HG02973 (cell line): ENCODE measurements around the gene EFCAB10.

Source experiments
- ATAC-seq: cut with Tn5 transposase; IDR thresholded peaks from one replicate; pipeline ENCODE4 v1.9.1; 2021; ENCODE audit warnings: moderate library complexity; ENCODE audit not compliant: unreplicated experiment

EFCAB10 gene, protein sequence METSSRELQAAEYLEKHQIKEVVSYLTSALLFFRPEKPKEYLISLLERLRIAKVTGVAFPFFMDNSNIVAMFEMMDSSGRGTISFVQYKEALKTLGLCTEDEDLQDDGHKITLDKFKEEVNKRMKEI

DNA sequence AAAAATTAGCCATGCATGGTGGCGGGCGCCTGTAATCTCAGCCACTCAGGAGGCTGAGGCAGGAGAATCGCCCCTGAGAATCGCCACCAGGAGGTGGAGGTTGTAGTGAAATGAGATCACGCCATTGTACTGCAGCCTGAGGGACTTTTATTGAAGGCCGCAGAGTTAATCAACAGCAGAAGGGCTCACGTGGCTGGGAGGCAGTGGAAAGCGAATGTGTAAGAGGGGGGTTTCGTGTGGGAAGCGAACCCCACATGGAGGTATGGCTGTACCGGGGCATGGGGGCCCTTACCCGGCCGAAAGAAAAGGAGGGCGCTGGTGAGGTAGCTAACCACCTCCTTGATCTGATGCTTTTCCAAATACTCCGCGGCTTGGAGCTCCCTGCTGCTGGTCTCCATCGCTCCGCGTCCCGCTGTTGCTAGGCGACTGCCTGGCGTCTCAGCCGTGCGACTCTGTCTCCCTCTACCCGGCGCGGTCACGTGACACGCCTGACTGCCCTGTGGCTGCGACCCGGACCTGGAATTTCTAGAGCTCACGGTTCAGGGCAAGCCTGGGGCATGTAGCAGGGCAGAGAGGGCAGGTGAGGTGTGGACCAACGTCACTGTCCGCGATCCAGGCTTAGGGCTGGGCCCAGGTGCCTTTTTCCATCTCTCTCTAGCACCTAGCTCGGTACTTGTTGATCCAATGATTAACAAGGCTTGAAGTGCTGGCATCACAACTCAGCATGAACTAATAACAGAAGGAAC lies at the start of gene EFCAB10:
Gene EFCAB10 (minus strand): TSS at position 428 of the 746 bp plus-strand sequence. CDS start 30 bp downstream, at position 398.
- ATAC-seq, result peak; percentile 64

DNA sequence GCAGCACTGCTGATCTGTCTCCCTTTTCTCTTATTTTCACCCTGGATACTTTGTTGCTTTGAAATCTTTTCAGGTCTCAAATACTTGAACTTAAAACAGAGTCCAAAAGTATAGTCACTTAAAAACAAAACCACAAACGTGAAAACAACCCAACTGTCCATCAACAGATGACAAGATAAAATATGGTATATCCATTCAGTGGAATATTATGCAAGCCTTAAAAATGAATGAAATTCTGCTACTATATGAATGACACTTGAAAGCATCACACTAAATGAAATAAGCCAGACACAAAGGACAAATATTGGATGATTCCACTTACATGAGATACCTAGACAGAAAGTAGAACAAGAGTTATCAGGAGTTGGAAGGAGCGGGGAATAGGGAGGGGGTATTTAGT lies 44.7 kb upstream of the EFCAB10 start:
- ATAC-seq, result no peak

DNA sequence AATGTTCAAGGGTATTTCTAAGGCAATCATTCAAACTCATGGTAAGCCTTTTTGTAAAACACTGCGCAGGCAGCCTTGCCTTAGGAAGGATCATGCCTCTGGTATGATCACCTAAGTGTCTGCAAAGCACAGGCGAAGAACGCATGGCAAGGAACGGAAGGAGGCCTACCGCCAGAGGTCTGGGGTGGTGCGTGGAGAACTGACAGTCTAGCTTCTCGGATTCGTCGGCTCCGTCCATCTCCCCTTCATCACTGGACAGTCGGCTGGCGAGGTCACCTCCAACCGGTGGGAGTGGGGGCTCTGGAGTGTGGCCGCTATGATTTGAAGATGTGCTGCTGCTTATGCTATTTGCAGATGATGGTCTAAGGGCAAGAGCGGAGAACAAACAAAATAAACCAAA lies 42.6 kb upstream of the EFCAB10 start:
- ATAC-seq, result no peak

DNA sequence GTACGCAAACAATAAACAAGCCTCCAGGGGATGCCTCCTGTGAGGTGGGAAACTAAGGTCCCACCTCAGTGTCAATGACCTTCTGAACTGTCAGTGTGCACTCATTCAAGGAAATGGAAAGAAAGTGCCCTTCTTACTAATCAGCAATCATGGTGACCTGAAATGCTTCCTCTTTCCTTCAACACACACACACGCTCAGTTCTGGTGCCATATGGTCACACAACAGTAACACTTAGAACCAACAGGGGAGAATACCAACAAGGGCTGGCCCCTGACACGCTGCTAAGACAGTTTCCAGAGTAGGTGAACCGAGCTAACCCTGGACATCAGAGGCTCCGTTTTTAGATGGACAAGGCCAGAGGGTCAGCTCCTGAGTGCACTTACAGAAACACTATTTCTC lies 42.1 kb upstream of the EFCAB10 start:
- ATAC-seq, result no peak

DNA sequence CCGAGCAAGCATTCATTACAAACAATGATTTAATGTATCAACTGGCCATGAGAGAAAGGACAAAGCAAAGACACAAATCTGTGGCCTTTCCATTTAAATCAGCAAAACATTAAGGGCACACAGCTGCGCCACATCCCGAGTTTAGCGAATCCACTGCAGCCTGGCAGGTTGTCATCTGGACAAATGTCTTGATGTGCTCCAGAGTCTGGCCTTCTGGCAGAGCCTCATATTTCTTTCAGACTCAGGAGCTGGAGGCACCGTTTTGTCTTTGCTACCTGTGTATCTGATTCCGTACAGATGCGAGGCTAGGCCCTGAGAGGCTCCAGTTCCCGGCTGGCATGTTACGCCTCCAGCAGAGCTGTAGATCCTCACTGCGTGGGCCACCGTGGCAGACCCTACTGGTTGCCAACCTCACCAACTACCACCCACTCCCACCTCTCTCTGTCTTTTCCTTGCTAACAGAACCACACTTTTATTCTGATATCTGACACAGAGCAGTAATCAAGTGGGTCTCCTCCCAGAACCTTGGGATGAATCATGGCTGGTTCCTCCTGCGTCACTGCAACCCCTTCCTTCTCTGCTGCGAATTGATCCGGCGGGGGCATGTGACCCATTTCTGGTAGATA lies 40.9 kb upstream of the EFCAB10 start:
- ATAC-seq, result no peak

DNA sequence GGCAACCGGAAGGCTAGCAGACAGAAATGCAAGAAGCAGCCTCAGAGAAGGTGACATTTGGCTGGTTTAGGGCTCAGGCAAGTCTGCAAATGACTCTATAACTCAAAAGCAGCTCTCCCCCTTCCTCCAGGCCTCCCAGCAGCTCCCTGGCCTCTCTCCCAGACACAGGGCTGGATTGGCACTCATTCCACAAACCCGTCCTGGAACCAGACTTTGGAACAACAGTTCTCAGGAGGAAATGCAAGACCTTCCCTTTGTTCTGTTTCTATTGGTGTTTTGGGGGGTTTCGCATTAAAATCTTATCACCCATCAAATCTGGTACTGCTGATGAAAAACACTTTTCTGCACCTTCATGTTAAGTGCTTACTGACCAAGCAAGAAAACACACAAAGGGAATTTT lies 40.3 kb upstream of the EFCAB10 start:
- ATAC-seq, result no peak

DNA sequence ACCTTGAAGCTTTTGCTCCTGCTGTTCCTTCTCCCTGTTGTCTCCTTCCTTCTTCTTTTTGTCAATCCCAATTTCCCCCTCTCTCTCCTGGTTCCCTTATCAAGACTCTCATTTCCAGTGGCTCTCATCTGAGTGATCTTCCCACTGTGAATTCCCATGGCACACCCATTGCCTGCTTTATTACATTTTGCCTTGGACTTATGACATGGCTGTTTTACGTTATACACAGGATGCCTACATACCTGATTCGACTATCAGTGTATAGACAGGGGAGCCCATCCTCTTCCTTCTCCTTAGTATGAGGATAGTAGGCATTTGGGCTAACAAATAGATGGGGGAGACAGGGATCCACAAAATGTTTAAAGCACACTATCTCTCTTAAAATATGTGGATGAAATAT lies 39.9 kb upstream of the EFCAB10 start:
- no peak for ATAC-seq

DNA sequence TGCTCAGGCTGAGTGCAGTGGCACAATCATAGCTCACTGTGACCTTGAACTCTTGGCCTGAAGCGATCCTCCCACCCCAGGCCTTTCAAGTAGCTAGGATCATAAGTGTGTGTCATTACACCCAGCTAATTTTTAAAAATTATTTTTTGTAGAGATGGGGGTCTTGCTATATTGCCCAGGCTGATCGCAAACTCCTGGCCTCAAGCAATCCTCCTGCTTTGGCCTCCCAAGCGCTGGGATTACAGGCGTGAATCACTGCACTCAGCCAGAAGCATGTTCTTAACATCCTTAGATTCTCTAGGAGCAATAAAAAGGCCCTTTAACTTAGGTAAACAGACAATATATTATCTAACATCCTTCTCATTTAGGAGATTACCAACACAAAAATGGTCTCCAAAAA lies 38.3 kb upstream of the EFCAB10 start:
- no peak for ATAC-seq

DNA sequence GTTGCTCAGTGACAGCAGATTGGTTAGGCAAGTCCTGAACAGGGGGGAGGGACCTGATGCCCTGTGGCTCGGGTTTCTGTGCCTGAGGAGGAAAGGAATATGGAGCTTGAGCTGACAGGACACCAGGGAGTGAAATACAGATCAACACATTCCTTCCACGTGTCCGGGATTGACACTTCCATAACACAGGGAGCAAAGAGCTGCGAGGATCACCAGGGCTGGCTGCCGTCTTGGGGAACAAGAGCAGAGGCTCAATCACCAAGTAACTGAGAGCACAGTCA lies 36.7 kb upstream of the EFCAB10 start:
- no peak for ATAC-seq

DNA sequence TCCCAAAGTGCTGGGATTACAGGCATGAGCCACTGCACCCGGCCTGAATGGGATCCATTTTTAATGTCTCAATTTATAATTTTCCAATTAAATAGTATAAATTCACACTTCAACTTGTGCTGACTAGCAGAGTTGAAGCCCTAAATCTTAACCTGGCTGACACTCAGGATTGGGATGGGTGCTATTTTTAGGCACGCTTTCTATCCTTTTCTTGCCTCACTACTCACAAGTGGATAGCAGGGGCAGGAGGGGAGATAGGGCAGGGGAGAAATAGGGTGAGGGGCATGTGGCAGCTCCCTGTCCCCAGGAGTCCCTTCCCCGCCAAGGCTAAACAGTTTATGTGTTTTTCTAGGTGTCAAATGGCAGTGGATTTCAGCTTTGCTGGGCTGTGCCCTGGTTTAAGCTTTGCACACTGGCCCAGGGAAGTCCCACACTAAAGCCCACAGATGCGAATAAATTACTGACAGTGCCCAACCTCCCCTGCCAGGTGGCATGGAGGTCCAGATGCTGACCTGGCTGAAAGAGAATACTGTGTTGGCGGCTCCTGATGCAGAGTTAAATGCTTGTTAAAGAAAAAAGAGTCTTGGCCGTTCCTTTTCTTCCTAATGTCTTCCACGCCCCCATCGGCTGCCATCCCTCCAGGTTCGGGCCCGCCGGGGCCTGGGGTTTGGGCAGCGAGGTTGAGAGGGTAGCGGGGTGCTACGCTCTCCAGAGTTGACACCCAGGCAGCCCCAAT lies 36.2 kb upstream of the EFCAB10 start:
- no peak for ATAC-seq

DNA sequence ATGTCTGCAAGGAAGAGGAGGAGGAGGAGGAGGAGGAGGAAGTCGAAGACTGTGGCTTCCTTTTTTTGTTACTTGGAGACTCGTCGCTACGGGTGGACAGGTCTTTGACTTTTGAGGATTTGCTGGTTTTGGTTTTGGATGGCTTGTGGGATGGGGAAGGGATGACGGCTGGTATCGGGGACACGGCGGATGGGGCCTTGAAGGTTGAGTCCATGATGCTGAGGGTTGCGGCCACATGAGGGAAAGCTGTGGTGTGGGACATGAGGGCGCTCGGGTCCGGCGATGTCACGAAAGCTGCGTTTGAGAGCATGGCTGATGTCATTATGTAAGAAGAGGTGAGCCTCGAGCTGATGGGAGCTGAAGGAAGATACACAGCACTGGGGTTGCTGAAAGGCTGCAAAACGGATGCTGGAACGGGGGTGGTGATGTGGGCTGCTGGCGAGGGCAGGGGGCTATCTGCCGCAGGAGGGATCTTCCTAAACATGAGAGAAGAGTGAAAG lies 33.1 kb upstream of the EFCAB10 start:
- no peak for ATAC-seq

DNA sequence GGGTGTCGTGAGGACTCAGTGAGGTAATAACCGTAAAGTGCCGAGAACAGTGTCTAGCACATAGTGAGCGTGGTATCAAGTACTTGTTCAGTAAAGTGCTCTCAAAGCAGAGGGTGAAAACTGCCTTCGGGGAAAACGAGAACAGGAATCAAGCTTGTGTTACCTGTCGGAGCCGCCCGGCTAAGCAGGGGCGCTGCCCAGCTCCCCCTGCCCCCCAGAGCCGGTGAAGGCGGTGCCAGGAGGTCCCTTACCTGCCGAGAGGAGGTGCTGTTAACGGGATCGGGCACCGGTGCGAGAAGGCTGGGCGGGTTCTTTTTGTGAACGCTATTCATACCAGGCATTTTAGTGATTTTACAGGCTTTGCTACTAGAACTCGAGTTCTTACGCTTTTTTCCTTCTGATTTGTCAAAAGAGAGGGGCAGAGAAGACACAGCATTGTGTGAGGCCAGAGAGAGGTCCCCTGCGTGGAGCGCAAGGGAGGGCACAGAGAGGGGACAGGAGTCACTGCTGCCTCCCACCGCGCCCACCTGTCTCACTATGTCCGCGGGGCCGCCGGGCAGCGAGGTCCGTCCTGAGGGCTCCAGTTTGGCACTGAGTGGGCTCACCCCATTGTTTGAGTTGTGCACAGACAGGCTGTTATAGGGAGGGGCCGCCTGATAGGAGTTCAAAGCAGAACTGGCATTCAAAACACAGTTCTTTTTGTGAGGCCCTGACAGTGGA lies 32.5 kb upstream of the EFCAB10 start:
- ATAC-seq, result no peak

DNA sequence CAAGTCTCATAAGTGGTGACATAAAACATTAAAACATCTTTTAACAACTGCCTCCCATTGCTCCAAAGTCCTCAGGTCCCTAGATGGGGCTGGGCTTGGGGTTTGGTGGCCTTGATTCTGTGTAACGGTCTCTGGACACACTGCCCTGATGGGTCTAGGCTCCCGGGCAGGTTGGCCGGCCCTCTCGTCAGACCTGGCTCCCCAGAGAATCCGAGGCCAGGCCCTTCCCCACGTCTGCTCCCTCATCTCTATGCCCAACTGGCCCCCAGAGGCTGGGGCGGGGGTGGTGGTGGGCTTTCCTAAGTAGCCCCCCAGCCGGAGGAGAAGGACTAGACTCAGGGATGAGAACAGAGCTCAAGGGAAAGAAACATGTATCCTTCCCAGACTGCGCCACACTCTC lies 31.5 kb upstream of the EFCAB10 start:
- no peak for ATAC-seq

DNA sequence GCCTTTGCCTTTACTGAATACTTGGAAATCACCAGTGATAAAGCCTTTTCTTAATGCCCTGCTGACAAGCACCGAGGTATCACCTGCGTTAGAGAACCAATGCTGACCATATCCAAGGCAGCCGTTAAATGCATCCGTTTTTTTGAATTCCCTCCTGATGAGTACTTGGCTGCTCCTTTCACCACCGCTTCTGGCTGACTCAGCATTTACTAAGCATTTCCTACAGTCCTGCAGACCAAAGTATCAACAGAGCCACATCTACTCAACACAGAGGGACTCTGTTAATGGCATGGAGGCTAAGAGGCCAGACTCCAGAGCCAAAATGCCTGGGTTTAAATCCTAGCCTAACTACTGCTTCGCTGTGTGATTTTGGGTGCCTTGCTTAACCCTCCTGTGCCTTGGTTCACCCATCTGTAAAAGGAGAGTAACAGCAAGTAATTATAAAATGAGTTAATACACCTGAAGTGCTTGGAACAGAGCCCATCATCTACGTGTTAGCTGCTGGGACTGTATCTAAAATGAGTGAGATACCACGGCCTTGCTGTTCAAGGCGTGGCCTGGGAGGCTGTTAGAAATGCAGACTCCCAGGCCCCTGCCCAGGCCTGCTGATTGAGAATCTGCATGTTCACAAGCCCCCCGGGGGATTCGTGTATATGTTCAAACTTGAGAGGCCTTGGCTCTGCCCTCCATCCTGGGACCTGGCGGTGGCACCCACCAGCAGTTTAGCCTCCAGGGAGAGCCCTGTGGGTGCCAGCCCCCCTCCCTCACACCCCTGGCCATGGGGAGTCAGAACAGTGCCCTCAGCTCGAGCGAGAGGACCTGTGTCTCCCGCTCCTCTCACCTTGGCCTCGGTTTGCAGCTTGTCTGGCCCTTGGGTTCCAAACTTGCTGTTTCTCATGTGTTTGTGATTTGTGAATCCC lies 30.8 kb upstream of the EFCAB10 start:
- ATAC-seq, result no peak

DNA sequence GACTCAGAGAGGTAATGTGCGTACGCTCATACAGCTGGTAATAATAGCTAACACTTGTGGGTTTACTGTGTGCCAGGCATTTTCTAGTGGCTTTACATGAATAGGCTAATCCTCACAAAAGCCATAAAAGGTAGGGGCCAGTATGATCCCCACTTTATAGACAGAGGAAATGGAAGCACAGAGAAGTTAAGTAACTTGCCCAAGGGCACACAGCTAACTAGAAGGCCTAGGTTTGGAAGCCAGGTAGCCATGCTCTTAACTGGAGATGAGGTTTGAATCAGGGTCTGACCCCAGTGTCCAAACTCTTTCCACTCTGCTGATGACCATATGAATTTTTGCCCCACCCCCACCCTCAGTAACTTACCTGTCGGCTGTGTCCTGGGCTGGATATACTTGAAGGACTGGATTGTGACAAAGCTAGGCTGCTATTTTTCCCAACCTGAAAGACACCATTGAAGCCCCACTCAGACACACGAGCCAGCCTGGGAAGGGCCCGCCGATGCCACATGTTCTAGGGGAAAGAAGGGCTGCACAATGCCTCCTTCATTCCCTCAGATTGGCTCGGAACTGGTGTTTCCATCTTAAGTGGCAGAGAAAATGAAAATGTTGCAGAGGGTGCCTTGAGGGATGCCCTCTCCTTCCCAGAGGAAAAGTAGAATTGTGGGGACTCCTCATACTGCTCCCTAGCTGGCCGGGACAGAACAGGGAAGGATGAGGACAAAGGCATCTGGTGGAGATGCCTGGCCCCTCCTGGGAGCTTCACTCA lies 29.1 kb upstream of the EFCAB10 start:
- ATAC-seq, result no peak

DNA sequence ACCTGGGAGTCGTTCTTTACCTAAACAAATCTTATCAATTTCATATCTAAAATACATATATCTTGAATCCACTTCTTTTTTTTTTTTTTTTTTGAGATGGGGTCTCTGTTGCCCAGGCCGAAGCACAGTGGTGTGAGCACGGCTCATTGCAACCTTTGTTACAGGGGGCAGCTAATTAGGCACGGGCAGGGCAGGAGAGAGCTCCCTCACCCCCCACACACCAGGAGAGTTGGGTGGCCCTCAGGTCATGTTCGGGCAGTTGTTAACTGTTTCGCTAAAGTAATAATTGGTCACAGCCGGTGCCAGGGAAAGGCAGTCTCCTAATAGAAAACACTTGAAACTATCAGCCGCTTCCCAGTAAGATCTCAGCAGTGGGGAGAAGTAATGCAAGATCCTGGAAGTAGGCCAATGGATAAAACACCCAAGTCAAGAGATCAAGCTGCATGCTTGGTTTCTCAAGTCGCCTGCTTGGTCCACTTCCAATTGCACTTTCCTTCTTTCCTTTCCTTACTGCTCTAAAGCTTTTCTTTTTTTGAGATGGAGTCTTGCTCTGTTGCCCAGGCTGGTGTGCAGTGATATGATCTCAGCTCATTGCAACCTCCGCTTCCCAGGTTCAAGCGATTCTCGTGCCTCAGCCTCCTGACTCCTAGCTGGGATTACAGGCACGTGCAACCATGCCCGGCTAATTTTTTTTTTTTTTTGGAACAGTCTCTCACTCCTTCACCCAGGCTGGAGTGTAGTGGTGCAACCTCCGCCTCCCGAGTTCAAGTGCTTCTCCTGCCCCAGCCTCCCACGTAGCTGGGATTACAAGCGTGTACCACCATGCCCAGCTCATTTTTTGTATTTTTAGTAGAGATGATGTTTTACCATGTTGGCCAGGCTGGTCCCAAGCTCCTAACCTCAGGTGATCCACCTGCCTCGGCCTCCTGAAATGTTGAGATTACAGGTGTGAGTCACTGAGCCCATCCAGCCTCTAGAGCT lies 21.3 kb upstream of the EFCAB10 start:
- ATAC-seq, result no peak

DNA sequence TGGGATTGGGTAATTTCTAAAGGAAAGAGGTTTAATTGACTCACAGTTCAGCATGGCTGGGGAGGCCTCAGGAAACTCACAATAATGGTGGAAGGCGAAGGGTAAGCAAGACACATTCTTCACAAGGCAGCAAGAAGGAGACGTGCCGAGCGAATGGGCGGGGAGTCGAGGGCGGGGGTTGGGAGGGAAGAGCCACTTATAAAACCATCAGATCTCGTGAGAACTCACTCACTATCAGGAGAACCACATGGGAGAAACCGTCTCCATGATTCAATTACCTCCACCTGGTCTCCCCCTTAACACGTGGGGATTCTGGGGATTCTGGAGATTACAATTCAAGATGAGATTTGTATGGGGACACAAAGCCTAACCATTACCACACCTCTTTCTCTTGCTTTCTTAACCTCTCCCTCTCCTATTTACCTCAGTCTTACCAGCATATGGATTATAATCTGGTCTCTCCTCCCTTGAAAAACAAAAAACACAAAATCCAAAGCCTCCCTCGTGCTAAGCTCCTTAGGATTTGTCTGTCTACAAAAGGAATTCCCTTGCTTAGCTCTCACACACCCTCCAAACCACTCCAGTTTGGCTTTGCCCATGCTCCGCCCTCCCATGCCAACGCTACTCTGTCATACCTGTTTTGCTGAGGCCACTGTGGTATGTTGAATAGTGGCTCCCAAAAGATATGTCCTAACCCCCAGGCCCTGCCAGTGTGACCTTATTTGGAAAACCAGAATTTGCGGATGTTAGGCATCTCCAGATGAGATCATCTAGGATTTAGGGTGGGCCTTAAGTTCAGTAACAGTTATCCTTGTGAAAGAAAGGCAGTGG lies 19.6 kb upstream of the EFCAB10 start:
- no peak for ATAC-seq
